Loucy (cell line): ENCODE data around the gene STOX1.

Source experiments
- H2AFZ ChIP-seq: fragments of 200-600 bp; sonication (generic); 2 replicates; pipeline ENCODE4 v1.6.0; 2016; ENCODE audit warnings: antibody characterized with exemption, mild to moderate bottlenecking, low read length, moderate library complexity
- H3F3A ChIP-seq: fragments of 200-600 bp; 2 replicates; pipeline ENCODE4 v1.6.0; 2016; ENCODE audit warnings: antibody characterized with exemption, low read depth, mild to moderate bottlenecking
- H3K27me3 ChIP-seq: fragments of 200-600 bp; sonication (generic); 2 replicates; pipeline ENCODE4 v1.6.1; 2014; ENCODE audit warnings: low read length, mild to moderate bottlenecking; ENCODE audit not compliant: insufficient read depth, poor library complexity, severe bottlenecking
- H3K36me3 ChIP-seq: fragments of 200-600 bp; sonication (generic); 2 replicates; pipeline ENCODE4 v1.6.1; 2016; ENCODE audit warnings: low read length; ENCODE audit not compliant: insufficient read depth
- H3K4me1 ChIP-seq: fragments of 200-600 bp; sonication (generic); 2 replicates; pipeline ENCODE4 v1.5.1; 2014; ENCODE audit warnings: low read length, mild to moderate bottlenecking; ENCODE audit not compliant: insufficient read depth, poor library complexity, severe bottlenecking
- H3K4me2 ChIP-seq: fragments of 200-600 bp; sonication (generic); 2 replicates; pipeline ENCODE4 v1.6.0; 2014; ENCODE audit warnings: antibody characterized with exemption, low read length, low read depth, mild to moderate bottlenecking; ENCODE audit not compliant: poor library complexity, severe bottlenecking
- H3K4me3 ChIP-seq: fragments of 200-600 bp; sonication (generic); 2 replicates; pipeline ENCODE4 v1.5.1; 2014; ENCODE audit warnings: low read length, mild to moderate bottlenecking, mixed read lengths; ENCODE audit not compliant: poor library complexity, severe bottlenecking
- H3K79me2 ChIP-seq: fragments of 200-600 bp; sonication (generic); 2 replicates; pipeline ENCODE4 v1.6.1; 2014; ENCODE audit warnings: low read length; ENCODE audit not compliant: insufficient read depth
- H3K9ac ChIP-seq: fragments of 200-600 bp; sonication (generic); 2 replicates; pipeline ENCODE4 v1.6.0; 2014; ENCODE audit warnings: mild to moderate bottlenecking, low read depth, low read length, moderate library complexity; ENCODE audit not compliant: poor library complexity, severe bottlenecking
- H3K9me2 ChIP-seq: fragments of 200-600 bp; sonication (generic); replicated peaks from 2 replicates; pipeline ENCODE4 v1.6.1; 2016; ENCODE audit warnings: low read depth, low read length, mixed read lengths
- H3K9me3 ChIP-seq: fragments of 200-600 bp; sonication (generic); 2 replicates; pipeline ENCODE4 v1.6.1; 2014; ENCODE audit warnings: mild to moderate bottlenecking, antibody characterized with exemption, low read length, low read depth; ENCODE audit not compliant: insufficient read depth
- H4K20me1 ChIP-seq: fragments of 200-600 bp; sonication (generic); 2 replicates; pipeline ENCODE4 v1.6.0; 2014; ENCODE audit warnings: antibody characterized with exemption, low read length, mild to moderate bottlenecking; ENCODE audit not compliant: insufficient read depth, poor library complexity, severe bottlenecking
- EZH2phosphoT487 ChIP-seq: fragments of 200-600 bp; IDR thresholded peaks from 2 replicates; pipeline ENCODE4 v1.6.1; 2018; ENCODE audit warnings: antibody characterized with exemption, mild to moderate bottlenecking, moderate library complexity, borderline replicate concordance
- TF ChIP-seq, protein P1 (sequence below): fragments of 200-600 bp; sonication (generic); conservative IDR thresholded peaks from 2 replicates; pipeline ENCODE4 v1.5.1; 2014; ENCODE audit warnings: mild to moderate bottlenecking, antibody characterized with exemption, low read length

Gene STOX1

DNA sequence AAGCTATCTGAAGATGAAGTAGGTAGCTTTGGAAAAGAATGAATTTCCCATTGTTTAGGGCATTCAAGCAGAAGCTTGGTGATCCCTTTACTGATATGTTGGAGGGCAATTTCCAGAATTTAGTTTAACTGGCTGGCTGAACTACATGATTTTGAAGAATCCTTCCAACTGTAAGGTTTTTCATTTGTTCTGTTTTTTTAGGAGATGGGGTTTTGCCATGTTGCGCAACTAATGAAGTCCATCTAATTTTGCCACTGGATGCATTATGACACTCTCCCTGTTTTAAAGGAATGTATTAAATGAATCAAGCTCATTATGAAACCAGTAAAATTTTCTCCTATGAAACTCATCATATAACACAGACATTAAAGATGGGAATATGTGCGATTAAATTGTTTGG lies 67.7 kb downstream of the STOX1 start:
- no peak overlapping the region for H3K4me2 ChIP-seq
- no peaks in the 10 kb centered on the region for H3K27me3 ChIP-seq
- no peaks in the 10 kb centered on the region for H3K36me3 ChIP-seq
- H2AFZ ChIP-seq, result no peak overlapping the region
- no peak overlapping the region for H3K4me3 ChIP-seq
- TF ChIP-seq EZH2phosphoT487, result no peak
- TF ChIP-seq, protein P1, sequence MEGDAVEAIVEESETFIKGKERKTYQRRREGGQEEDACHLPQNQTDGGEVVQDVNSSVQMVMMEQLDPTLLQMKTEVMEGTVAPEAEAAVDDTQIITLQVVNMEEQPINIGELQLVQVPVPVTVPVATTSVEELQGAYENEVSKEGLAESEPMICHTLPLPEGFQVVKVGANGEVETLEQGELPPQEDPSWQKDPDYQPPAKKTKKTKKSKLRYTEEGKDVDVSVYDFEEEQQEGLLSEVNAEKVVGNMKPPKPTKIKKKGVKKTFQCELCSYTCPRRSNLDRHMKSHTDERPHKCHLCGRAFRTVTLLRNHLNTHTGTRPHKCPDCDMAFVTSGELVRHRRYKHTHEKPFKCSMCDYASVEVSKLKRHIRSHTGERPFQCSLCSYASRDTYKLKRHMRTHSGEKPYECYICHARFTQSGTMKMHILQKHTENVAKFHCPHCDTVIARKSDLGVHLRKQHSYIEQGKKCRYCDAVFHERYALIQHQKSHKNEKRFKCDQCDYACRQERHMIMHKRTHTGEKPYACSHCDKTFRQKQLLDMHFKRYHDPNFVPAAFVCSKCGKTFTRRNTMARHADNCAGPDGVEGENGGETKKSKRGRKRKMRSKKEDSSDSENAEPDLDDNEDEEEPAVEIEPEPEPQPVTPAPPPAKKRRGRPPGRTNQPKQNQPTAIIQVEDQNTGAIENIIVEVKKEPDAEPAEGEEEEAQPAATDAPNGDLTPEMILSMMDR, result no peak
- H3K4me1 ChIP-seq, result peaks cover 8% of the 10 kb centered on the region
- no peaks in the 10 kb centered on the region for H3K79me2 ChIP-seq
- no peaks in the 10 kb centered on the region for H3K9me3 ChIP-seq
- no peaks in the 10 kb centered on the region for H4K20me1 ChIP-seq
- no peaks in the 10 kb centered on the region for H3F3A ChIP-seq
- no peak overlapping the region for H3K9ac ChIP-seq
- no peaks in the 10 kb centered on the region for H3K9me2 ChIP-seq

DNA sequence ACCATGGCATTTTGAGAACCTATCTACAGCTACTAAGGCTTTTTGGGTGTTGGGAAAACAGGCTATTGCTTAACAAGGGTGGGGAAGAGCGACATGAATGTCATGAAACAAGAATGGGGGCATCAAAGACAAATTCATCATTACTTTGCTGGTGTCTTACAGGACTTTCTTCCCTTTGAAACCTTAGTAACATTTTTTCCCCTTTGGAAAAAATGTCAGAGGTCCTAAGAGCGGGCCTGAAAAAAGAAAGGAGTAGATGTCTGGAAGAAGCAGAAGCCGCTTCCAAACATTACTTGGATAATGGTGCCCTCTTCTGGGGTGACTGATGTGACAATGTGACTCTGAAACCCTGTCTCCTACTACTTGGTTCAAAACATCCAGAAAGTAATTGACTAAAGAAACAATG lies 70.0 kb downstream of the STOX1 start:
- TF ChIP-seq, protein P1, result peak; percentile 72
- no peak for TF ChIP-seq EZH2phosphoT487

DNA sequence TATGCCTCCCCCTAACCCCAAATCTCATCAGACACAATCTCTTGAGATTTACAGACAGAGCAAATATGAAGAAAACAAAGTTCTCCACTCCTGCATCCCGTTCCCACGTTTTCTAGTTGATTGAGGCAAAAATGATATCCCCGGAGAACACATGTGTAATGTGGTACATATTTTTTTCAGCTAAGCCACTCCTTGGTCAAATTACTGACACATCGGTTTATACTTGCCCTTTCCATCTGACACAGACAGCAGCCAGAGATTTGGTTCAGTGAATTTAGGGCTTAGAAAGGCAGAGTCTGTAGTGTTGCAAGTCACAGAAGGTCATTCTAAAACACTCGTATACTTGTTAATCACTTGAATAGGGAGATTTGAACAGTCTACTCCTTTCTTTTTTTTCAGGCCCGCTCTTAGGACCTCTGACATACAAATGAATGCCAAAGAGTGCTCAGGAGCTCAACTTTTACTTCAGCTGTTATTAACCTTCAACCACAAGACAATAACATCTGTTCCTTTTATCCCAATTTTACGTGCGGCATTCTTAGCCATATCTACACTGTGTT lies 71.9 kb downstream of the STOX1 start:
- H3K4me3 ChIP-seq, result no peak overlapping the region
- no peaks in the 10 kb centered on the region for H3K9me2 ChIP-seq
- peak overlapping the region; percentile 94 for H3K9ac ChIP-seq
- H3F3A ChIP-seq, result no peaks in the 10 kb centered on the region
- no peaks in the 10 kb centered on the region for H3K36me3 ChIP-seq
- H3K79me2 ChIP-seq, result peaks cover 32% of the 10 kb centered on the region
- H4K20me1 ChIP-seq, result peaks cover 17% of the 10 kb centered on the region
- H3K27me3 ChIP-seq, result no peaks in the 10 kb centered on the region
- H3K4me2 ChIP-seq, result peak overlapping the region; percentile 96
- no peak overlapping the region for H2AFZ ChIP-seq
- no peak for TF ChIP-seq EZH2phosphoT487
- peaks cover 29% of the 10 kb centered on the region for H3K4me1 ChIP-seq
- H3K9me3 ChIP-seq, result no peaks in the 10 kb centered on the region

More for the DNA sequence above, 70.0 kb downstream of the STOX1 start:
- Histone ChIP-seq H3K9me3 (no peaks in the 10 kb centered on the region), H3F3A (no peaks in the 10 kb centered on the region), H3K4me3 (no peak overlapping the region), H2AFZ (no peak overlapping the region), H3K36me3 (no peaks in the 10 kb centered on the region), H3K4me2 (no peak overlapping the region), H3K79me2 (peaks cover 12% of the 10 kb centered on the region), H3K27me3 (no peaks in the 10 kb centered on the region), H3K9me2 (no peaks in the 10 kb centered on the region), H3K4me1 (peaks cover 18% of the 10 kb centered on the region), H4K20me1 (peaks cover 10% of the 10 kb centered on the region), H3K9ac (no peak overlapping the region)
